Posterior vena cava (tissue), 2 donors: ENCODE measurements around the gene SPTSSB. TPM values are rescaled to one million over a fixed set of nuclear protein-coding genes. Genes with fewer than 3 reads are reported as not detected.

Experiments
- DNase-seq: peaks from one replicate; pipeline ENCODE4 v3.0.0-alpha.2; 2020; ENCODE audit warnings: low spot score
- intact Hi-C, 2 donors: fragments of 100-400 bp; cut with DNase I; formaldehyde crosslinking; loops; one replicate each; pipeline versions ENCODE4 v1.14.1 to v1.14.2; 2022 to 2023
- total RNA-seq, 2 donors: library from RNA; stranded (reverse); fragmentation: NEBNext Ultra II Directional; extraction: Animal tissue kit (Norgen Biotek cat#: 25700); gene quantifications; one replicate each; pipeline ENCODE4 v1.2.1, GENCODE V29; 2021
- donor health status: DM: yes; HTN: yes; CAD: no.
- donor health status: DM: yes; HTN: yes; CAD: no.

SPTSSB gene
- total RNA-seq, 2 donors from 2014 or later, result not detected

DNA sequence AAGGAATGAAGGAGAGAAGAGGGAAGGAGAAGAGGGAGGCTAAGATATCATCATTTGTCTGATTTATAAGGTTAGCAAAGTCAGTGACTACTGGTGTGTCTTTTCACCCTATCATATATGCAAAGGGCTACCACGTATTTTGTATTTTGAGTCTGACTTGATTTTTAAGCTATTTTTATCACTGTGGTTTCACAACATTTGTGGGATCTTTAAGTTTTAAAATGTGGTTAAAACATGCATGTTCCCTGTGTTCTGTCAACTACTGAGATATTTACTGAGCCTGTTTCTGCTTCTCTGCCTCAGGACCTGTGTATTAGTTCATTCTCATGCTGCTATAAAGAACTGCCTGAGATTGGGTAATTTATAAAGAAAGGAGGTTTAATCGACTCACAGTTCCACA lies 22.5 kb upstream of the SPTSSB start:
- no peak for DNase-seq
- intact Hi-C loops, result no loop called here

DNA sequence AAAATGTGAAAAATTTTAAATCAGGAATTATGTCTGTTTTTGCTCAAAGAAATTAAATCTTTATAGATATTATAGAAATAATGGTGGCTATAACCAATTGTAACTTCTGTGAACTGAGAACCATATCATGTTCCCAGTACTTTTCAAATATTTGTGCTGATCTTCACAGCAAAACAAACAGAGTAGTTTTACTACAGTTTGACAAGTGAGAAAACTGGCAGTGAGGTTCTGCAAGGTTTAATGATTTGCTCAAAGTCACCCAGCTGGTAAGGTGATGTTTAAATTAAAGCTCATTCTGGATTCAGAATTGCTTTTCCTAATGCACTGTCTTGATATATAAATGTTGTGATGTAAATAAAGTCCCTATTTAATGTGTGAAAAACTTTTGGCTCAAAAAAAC lies 22.0 kb upstream of the SPTSSB start:
- no peak for DNase-seq
- intact Hi-C loops, result no loop called here

DNA sequence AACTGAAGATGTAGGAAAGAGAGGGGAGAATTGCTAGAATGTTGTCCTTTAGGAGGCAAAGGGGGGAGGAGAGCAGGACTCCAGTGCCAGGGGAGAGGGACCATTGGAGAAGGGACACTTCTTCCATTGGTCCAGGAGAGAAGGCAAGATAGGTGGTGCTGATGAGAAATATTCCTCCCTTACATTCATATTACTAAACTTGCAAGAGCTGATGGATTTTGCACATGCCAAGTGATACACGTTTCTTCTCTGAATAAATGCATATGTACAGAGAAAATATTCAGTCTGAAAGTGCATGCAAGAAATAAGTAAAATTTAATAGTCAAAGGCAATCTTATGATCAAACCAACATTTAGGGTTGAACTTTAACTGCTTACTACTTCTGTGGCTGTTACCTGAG lies 21.5 kb upstream of the SPTSSB start:
- no peak for DNase-seq
- intact Hi-C loops, result no loop called here

- intact Hi-C loops, result no loop called here
- DNase-seq, result no peak
Measured at GRCh38 chr3:161390200-161390599, 18.9 kb upstream of the SPTSSB start.

GRCh38 chr3:161389445-161390035 lies 18.2 kb upstream of the SPTSSB start:
- intact Hi-C loops, result no loop called here
- DNase-seq, result no peak

GRCh38 chr3:161388855-161389254 lies 17.5 kb upstream of the SPTSSB start:
- intact Hi-C loops, result no loop called here
- DNase-seq, result no peak

- DNase-seq, result no peak
- intact Hi-C loops, result no loop called here
Measured at GRCh38 chr3:161386991-161387770, 15.9 kb upstream of the SPTSSB start.

GRCh38 chr3:161372321-161373260 lies 1.3 kb upstream of the SPTSSB start:
- intact Hi-C loops, result no loop called here
- no peak for DNase-seq

- DNase-seq, result no peak
- intact Hi-C loops, result no loop called here
Measured at GRCh38 chr3:161369531-161369930, 1.8 kb downstream of the SPTSSB start.

- intact Hi-C loops, result no loop called here
Measured at GRCh38 chr3:161366094-161366493, 5.2 kb downstream of the SPTSSB start.

GRCh38 chr3:161358488-161358887 lies 12.8 kb downstream of the SPTSSB start:
- intact Hi-C loops, result no loop called here
- no peak for DNase-seq

More at GRCh38 chr3:161366094-161366493, 5.2 kb downstream of the SPTSSB start:
- no peak for DNase-seq

DNA sequence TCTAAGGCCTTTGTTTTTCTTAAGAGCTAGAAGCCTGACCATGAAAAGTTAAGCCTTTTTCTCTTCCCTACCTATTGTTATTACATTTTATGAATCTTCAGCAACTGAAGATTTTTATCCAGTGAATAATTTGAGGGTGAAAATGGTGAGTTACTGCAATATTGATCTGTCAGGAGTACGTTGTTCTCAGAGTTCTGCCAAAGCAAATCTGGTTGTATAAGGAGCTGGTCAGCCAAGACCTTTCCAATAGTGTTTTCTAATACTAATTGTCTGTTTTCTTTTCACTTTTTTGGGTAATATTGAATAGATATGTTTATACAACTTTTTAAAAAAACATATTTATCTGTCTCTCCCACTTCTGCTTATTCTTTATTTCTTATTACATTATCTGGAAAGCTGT lies 15.0 kb downstream of the SPTSSB start:
- no peak for DNase-seq
- intact Hi-C loops, result no loop called here

- DNase-seq, result no peak
- intact Hi-C loops, result no loop called here
Measured at GRCh38 chr3:161355508-161355907, 15.8 kb downstream of the SPTSSB start.

DNA sequence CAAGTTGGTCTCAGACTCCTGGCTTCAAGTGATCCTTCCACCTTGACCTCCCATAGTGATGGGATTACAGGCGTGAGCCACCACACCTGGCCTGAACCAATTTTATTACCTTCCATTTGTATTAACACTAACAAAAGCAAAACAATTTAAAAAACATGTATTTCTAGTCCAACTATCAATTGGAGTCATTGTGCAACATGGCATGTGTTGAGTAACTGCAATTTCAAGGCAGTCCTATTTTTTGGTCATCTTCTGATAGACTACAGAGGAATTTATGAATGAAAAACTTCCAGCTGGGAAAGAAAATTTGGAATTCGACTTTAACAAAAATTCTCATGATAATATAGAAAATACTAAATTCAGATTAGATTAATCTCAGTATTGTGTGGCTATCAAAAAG lies 16.8 kb downstream of the SPTSSB start:
- intact Hi-C loops, result no loop called here
- DNase-seq, result no peak

- no peak for DNase-seq
- intact Hi-C loops, result no loop called here
Measured at GRCh38 chr3:161351330-161351729, 20.0 kb downstream of the SPTSSB start.

GRCh38 chr3:161350916-161351315 lies 20.4 kb downstream of the SPTSSB start:
- intact Hi-C loops, result no loop called here
- DNase-seq, result no peak

DNA sequence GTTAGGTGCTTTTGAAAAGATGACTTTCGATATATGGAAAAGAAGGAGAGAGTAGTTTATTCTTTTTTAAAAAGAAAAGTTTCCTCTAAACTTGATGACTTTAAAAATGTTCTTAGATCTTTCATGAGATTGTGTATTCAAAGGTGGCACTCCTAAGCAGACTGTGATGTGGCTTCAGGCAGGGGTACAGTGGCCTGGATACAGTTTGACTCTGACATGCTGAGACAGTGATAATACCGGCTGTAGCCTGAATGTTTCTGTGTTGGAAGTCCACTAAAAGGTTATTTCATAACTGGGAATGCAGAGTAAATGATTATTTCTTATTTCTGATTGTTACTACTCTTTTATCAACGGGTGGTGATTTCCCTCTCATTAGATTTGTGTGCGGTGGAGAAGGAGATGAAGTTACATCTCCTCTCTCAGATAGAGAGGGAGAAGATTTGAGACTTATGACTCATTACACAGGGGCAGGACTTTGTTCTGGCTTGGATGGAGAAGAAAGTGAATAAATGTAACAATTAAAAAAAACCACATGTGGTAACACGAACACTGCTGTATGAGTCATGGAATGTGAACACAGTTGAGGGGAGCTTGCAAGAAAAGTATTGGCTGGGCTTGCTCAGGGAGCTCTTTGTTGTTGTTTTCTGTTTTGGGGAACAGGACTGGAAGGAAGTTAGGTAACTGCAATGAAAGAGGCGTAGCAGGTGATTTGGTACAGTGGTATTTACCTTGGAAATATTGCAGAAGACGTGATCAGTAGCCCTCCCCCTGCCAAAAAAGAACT lies 21.6 kb downstream of the SPTSSB start:
- intact Hi-C loops, result no loop called here

GRCh38 chr3:161348796-161349400 lies 22.4 kb downstream of the SPTSSB start:
- intact Hi-C loops, result no loop called here
- no peak for DNase-seq

More for the DNA sequence above, 21.6 kb downstream of the SPTSSB start:
- no peak for DNase-seq

DNA sequence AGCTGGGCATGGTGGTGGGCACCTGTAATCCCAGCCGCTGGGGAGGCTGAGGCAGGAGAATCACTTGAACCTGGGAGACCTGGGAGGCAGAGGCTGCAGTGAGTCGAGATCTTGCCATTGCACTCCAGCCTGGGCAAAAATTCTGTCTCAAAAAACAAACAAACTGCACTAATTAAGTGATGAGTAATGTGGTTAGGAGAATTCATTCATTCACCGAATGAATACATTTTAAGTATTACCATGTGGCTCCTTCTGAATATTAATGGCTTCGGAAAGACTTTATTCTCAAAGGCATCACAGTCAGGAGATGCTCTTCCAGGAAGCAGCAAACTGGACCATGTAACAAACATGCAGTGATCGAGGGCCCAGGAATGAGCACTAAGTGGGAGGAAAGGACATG lies 23.6 kb downstream of the SPTSSB start:
- intact Hi-C loops, result no loop called here
- no peak for DNase-seq
